Sigmoid colon (tissue), 3 donors: ENCODE measurements around the gene CFAP99.

ENCODE experiments used
- CTCF ChIP-seq, 4 experiments: fragments of 450-650 bp in 3 of 4; fragments of 200-600 bp in 1 of 4; IDR thresholded peaks; one replicate each; pipeline ENCODE4 v1.5.1; 2016 to 2019; ENCODE audit warnings: antibody characterized with exemption in 4 of 4, mild to moderate bottlenecking in 3 of 4, moderate library complexity in 2 of 4
- POLR2A ChIP-seq, 2 donors: fragments of 450-650 bp; IDR thresholded peaks; one replicate each; pipeline ENCODE4 v1.6.1; 2016; ENCODE audit warnings: antibody characterized with exemption in 2 of 2, mild to moderate bottlenecking in 2 of 2, moderate library complexity in 2 of 2

GRCh38 chr4:2478229-2478628 is 59.5 kb downstream of the CFAP99 start:
- TF ChIP-seq POLR2A (IDR thresholded peaks at IDR 0.05) (no peak), CTCF (IDR thresholded peaks at IDR 0.05) (no peak)
